ENCODE results near the gene TCERG1L.

Gene TCERG1L

GRCh38 chr10:131207176-131207575 lies 104.3 kb downstream of the TCERG1L start:
- no peak for DNase-seq (ENCODE audit: low read depth)

GRCh38 chr10:131206111-131206995 lies 105.2 kb downstream of the TCERG1L start:
- no peak for DNase-seq (ENCODE audit: low read depth)

- no peak for DNase-seq (ENCODE audit: low read depth)
Measured at GRCh38 chr10:131205556-131205955, 106.0 kb downstream of the TCERG1L start.

GRCh38 chr10:131204406-131205152 lies 106.9 kb downstream of the TCERG1L start:
- no peak for DNase-seq (ENCODE audit: low read depth)

- DNase-seq (ENCODE audit: low read depth), result no peak
Measured at GRCh38 chr10:131203456-131204357, 107.8 kb downstream of the TCERG1L start.

- DNase-seq (ENCODE audit: low read depth), result no peak
Measured at GRCh38 chr10:131202990-131203389, 108.5 kb downstream of the TCERG1L start.

GRCh38 chr10:131201741-131202515 lies 109.6 kb downstream of the TCERG1L start:
- DNase-seq (ENCODE audit: low read depth), result no peak

- no peak for DNase-seq (ENCODE audit: low read depth)
Measured at GRCh38 chr10:131200856-131201470, 110.6 kb downstream of the TCERG1L start.

- no peak for DNase-seq (ENCODE audit: low read depth)
Measured at GRCh38 chr10:131199646-131200045, 111.9 kb downstream of the TCERG1L start.

GRCh38 chr10:131198843-131199242 lies 112.7 kb downstream of the TCERG1L start:
- DNase-seq (ENCODE audit: low read depth), result no peak

- no peak for DNase-seq (ENCODE audit: low read depth)
Measured at GRCh38 chr10:131198401-131198800, 113.1 kb downstream of the TCERG1L start.

GRCh38 chr10:131196176-131196885 lies 115.2 kb downstream of the TCERG1L start:
- no peak for DNase-seq (ENCODE audit: low read depth)

- no peak for DNase-seq (ENCODE audit: low read depth)
Measured at GRCh38 chr10:131195558-131196159, 115.9 kb downstream of the TCERG1L start.

GRCh38 chr10:131195116-131195515 lies 116.4 kb downstream of the TCERG1L start:
- no peak for DNase-seq (ENCODE audit: low read depth)

GRCh38 chr10:131193923-131194322 lies 117.6 kb downstream of the TCERG1L start:
- no peak for DNase-seq (ENCODE audit: low read depth)

- DNase-seq (ENCODE audit: low read depth), result no peak
Measured at GRCh38 chr10:131188494-131188893, 123.0 kb downstream of the TCERG1L start.

- DNase-seq (ENCODE audit: low read depth), result no peak
Measured at GRCh38 chr10:131187926-131188325, 123.6 kb downstream of the TCERG1L start.

- no peak for DNase-seq (ENCODE audit: low read depth)
Measured at GRCh38 chr10:131187274-131187673, 124.2 kb downstream of the TCERG1L start.

- no peak for DNase-seq (ENCODE audit: low read depth)
Measured at GRCh38 chr10:131186547-131187253, 124.8 kb downstream of the TCERG1L start.

Measured in ELR (cell line).